ENCODE results near the gene C8A.

The C8A gene

DNA sequence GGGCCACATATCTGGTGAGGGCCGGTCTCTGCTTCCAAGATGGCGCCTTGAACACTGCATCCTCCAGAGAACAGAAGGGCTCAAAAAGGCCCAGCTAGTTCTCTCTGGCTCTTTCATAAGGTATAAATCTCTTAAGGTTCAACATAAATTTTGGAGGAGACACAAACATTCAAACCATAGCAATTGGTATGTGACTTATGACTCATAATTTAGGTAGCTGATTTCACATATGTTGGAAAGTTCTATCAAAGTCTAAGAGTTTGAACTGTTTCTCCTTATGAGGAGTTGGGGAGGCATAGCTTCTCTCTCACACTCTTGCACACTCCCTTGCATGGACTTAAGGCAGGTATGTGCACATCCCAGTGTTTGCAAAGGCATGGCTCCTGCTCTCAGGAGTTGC lies 30.3 kb upstream of the C8A start:
- no peaks in the 10 kb centered on the region for H3K36me3 ChIP-seq (ENCODE audit: control insufficient read depth, insufficient read depth, low read length)
- no peaks in the 10 kb centered on the region for H3K27me3 ChIP-seq (ENCODE audit: control insufficient read depth, insufficient read depth, low read length)
- no peak overlapping the region for H3K9ac ChIP-seq (ENCODE audit: low read depth, low read length)
- no peak overlapping the region for H3K27ac ChIP-seq (ENCODE audit: low read depth, low read length)
- H3K9me3 ChIP-seq (ENCODE audit: control insufficient read depth, insufficient read depth, low read length) = no peaks in the 10 kb centered on the region
- no peak overlapping the region for H3K4me3 ChIP-seq (ENCODE audit: low read depth, low read length)
- peaks cover 14% of the 10 kb centered on the region for H3K4me1 ChIP-seq (ENCODE audit: control insufficient read depth, insufficient read depth, low read length)

DNA sequence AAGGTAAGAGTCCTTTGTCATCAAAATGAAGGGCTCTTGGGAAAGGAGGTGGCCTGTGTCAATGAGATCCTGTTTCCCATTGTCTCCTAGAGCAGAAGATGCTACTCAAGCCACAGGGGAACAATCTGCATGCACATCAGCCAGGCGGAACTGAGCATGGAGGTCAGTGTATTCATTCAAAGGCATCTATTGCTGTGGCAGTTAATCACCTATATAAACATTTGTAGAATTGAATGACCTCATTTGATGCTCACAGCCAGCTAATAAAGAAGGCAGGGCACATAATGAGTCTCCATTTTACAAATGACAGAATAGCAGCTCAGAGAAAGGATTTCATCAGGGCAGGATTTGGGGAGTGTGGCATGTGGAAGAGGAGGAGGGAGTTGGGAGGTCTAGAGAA lies 29.7 kb upstream of the C8A start:
- Histone ChIP-seq H3K4me1 (ENCODE audit: control insufficient read depth, insufficient read depth, low read length) (peaks cover 9% of the 10 kb centered on the region), H3K36me3 (ENCODE audit: control insufficient read depth, insufficient read depth, low read length) (no peaks in the 10 kb centered on the region), H3K27ac (ENCODE audit: low read depth, low read length) (no peak overlapping the region), H3K4me3 (ENCODE audit: low read depth, low read length) (no peak overlapping the region), H3K27me3 (ENCODE audit: control insufficient read depth, insufficient read depth, low read length) (no peaks in the 10 kb centered on the region), H3K9me3 (ENCODE audit: control insufficient read depth, insufficient read depth, low read length) (no peaks in the 10 kb centered on the region), H3K9ac (ENCODE audit: low read depth, low read length) (no peak overlapping the region)

DNA sequence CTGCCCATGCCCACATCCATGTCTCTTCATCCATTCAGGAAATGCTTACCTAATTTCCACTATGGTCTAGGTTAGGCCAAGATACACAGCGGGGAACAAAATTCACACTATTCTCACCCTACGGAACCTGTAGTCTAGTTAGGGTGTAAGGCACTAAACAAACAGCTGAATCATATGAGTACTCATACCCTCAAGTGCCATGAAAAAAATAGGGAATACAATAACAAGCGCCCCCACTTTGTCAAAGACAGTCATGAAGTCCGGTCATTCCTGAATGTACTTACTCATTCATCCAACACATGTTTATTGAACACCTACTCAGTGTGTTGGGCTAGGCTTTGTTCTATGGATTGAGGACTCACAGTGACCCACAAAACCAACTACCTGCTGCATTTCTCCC lies 29.2 kb upstream of the C8A start:
- H3K4me3 ChIP-seq (ENCODE audit: low read depth, low read length) = no peak overlapping the region
- peaks cover 5% of the 10 kb centered on the region for H3K4me1 ChIP-seq (ENCODE audit: control insufficient read depth, insufficient read depth, low read length)
- no peak overlapping the region for H3K9ac ChIP-seq (ENCODE audit: low read depth, low read length)
- H3K27ac ChIP-seq (ENCODE audit: low read depth, low read length) = no peak overlapping the region
- H3K36me3 ChIP-seq (ENCODE audit: control insufficient read depth, insufficient read depth, low read length) = no peaks in the 10 kb centered on the region
- no peaks in the 10 kb centered on the region for H3K27me3 ChIP-seq (ENCODE audit: control insufficient read depth, insufficient read depth, low read length)
- H3K9me3 ChIP-seq (ENCODE audit: control insufficient read depth, insufficient read depth, low read length) = no peaks in the 10 kb centered on the region

DNA sequence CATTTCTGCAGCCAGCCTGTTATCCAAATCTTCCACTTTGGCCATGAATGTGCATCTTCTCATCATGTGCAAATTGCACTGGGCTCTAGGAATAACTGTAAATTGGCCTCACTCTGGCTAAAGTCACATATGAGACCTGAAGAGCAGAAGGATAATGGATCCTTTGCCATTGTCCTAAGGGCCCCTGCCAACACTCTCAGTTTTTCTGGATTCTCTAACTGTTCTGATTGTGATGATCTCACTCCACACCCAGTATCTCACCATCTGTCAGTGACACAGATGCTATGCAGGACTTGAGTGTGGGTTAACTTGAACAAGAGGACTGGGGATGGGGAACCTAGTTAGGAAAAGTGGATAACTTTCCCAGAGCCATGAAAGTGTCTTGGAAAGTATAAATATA lies 26.9 kb upstream of the C8A start:
- Histone ChIP-seq H3K9me3 (ENCODE audit: control insufficient read depth, insufficient read depth, low read length) (no peaks in the 10 kb centered on the region), H3K27ac (ENCODE audit: low read depth, low read length) (no peak overlapping the region), H3K4me3 (ENCODE audit: low read depth, low read length) (no peak overlapping the region), H3K9ac (ENCODE audit: low read depth, low read length) (no peak overlapping the region), H3K27me3 (ENCODE audit: control insufficient read depth, insufficient read depth, low read length) (no peaks in the 10 kb centered on the region), H3K4me1 (ENCODE audit: control insufficient read depth, insufficient read depth, low read length) (no peaks in the 10 kb centered on the region), H3K36me3 (ENCODE audit: control insufficient read depth, insufficient read depth, low read length) (no peaks in the 10 kb centered on the region)

DNA sequence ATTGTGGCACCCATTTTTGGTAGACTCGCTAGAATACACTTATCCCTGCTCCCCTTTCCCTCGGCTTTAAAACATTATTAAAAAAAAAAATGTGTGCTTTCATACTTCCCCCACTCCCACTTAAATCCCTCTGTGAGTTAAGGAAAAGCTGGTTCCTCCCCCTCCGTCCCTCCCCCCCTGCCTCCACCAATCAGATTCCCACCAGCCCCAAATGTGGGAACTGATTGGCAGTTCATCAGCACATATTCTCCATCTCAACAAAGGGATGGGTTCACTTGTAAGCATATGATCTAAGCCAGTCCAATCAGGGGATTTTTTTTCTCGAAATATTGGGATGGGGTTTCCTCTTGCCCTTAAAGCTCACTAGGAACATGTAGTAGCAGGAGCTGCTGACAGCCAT lies 24.5 kb upstream of the C8A start:
- H3K4me3 ChIP-seq (ENCODE audit: low read depth, low read length) = no peak overlapping the region
- H3K36me3 ChIP-seq (ENCODE audit: control insufficient read depth, insufficient read depth, low read length) = no peaks in the 10 kb centered on the region
- no peaks in the 10 kb centered on the region for H3K9me3 ChIP-seq (ENCODE audit: control insufficient read depth, insufficient read depth, low read length)
- H3K4me1 ChIP-seq (ENCODE audit: control insufficient read depth, insufficient read depth, low read length) = no peaks in the 10 kb centered on the region
- H3K9ac ChIP-seq (ENCODE audit: low read depth, low read length) = no peak overlapping the region
- H3K27ac ChIP-seq (ENCODE audit: low read depth, low read length) = no peak overlapping the region
- H3K27me3 ChIP-seq (ENCODE audit: control insufficient read depth, insufficient read depth, low read length) = no peaks in the 10 kb centered on the region

DNA sequence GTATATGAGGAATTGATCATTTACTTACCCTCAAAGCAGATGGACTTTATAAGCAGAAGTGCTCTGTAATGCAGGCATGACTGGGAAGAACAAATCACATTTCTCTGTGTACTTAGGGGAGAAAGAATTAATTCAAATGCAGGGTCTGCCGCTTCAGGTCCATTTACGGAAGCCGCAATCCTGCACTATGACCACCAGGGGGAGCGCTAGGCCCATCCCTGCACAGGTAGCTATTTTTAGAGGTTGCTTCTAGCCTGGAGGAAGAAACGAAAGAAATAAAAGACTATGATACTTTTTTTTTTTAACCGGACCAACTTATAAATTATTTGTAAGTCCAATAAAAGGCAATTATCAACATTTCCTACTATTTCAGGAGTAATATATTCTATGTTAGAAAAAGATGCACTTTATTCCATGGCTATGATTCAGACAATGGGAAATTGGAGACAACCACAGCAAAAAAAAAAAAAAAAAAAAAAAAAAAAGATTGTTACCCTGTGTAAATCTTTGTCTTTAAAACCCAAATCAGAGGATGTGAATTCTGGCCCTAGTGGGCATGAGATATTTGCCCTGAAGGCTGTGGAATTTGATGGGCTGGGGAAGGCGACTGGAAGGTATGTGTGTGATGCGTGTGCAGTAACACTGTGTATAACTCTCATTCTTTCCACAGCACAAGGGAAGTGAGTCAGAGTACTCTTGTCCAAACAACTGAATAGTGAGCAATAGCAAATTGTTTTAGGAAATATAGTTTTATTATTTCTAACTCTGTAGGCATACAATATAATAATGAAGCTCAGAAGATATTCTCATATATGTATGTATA lies 22.5 kb upstream of the C8A start:
- H3K27ac ChIP-seq (ENCODE audit: low read depth, low read length) = no peak overlapping the region
- H3K9ac ChIP-seq (ENCODE audit: low read depth, low read length) = no peak overlapping the region

DNA sequence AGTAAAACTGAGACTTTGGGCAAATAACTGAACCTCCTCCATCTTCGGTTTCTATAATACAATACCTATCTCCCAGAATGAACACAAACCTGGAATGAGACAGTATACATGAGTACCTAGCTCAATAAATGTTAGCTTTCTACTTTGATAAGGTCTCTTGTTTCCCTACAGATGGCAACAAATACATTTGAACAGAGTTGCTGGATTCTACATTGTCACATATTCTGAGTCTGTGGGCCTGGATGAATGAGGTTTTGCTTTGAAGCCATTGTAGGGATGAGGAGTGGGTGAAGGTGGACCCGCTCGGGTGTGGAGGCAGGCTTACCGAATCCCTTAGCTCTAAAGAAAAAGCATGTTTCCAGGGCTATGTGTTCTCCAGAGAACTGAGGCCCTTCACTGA lies 21.5 kb upstream of the C8A start:
- H3K4me1 ChIP-seq (ENCODE audit: control insufficient read depth, insufficient read depth, low read length) = no peaks in the 10 kb centered on the region
- H3K9ac ChIP-seq (ENCODE audit: low read depth, low read length) = no peak overlapping the region
- H3K36me3 ChIP-seq (ENCODE audit: control insufficient read depth, insufficient read depth, low read length) = no peaks in the 10 kb centered on the region
- no peaks in the 10 kb centered on the region for H3K27me3 ChIP-seq (ENCODE audit: control insufficient read depth, insufficient read depth, low read length)
- no peak overlapping the region for H3K4me3 ChIP-seq (ENCODE audit: low read depth, low read length)
- H3K27ac ChIP-seq (ENCODE audit: low read depth, low read length) = no peak overlapping the region
- no peaks in the 10 kb centered on the region for H3K9me3 ChIP-seq (ENCODE audit: control insufficient read depth, insufficient read depth, low read length)

More for the DNA sequence above, 22.5 kb upstream of the C8A start:
- Histone ChIP-seq H3K36me3 (ENCODE audit: control insufficient read depth, insufficient read depth, low read length) (no peaks in the 10 kb centered on the region), H3K4me3 (ENCODE audit: low read depth, low read length) (no peak overlapping the region), H3K9me3 (ENCODE audit: control insufficient read depth, insufficient read depth, low read length) (no peaks in the 10 kb centered on the region), H3K27me3 (ENCODE audit: control insufficient read depth, insufficient read depth, low read length) (no peaks in the 10 kb centered on the region), H3K4me1 (ENCODE audit: control insufficient read depth, insufficient read depth, low read length) (no peaks in the 10 kb centered on the region)

DNA sequence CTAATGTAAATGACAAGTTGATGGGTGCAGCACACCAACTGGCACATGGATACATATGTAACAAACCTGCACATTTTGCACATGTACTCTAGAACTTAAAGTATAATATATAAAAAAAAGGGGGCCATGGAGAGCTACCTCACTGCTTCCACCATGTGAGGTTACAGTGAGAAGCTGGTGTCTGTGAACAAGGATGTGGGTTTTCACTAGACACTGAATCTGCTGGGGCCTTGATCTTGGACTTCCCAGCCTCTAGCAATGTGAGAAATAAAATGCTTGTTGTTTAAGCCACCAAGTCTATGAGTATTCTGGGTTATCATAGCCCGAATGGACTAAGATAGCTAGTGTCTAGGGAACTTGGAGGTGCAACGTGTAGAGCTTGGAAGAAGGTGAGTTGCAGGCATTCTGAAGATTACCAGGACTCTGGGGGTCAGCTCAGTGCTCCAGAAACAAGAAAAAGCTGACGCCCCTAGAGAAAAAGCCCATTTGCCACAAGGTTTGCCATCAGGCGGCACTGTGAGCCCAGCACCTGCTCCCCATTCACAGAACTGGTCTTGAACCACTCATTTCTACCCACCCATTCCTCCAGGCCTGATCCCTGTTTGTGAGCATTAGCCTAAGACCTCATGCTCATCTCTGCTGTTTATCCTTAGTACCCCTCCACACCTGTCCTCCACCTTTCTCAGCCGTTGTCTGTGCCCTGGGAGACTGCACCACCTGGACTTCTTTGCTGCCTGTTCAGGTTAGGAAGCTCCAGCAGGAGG lies 20.3 kb upstream of the C8A start:
- no peaks in the 10 kb centered on the region for H3K9me3 ChIP-seq (ENCODE audit: control insufficient read depth, insufficient read depth, low read length)
- no peak overlapping the region for H3K27ac ChIP-seq (ENCODE audit: low read depth, low read length)
- H3K4me3 ChIP-seq (ENCODE audit: low read depth, low read length) = no peak overlapping the region
- no peak overlapping the region for H3K9ac ChIP-seq (ENCODE audit: low read depth, low read length)
- H3K27me3 ChIP-seq (ENCODE audit: control insufficient read depth, insufficient read depth, low read length) = no peaks in the 10 kb centered on the region
- no peaks in the 10 kb centered on the region for H3K36me3 ChIP-seq (ENCODE audit: control insufficient read depth, insufficient read depth, low read length)
- H3K4me1 ChIP-seq (ENCODE audit: control insufficient read depth, insufficient read depth, low read length) = no peaks in the 10 kb centered on the region

DNA sequence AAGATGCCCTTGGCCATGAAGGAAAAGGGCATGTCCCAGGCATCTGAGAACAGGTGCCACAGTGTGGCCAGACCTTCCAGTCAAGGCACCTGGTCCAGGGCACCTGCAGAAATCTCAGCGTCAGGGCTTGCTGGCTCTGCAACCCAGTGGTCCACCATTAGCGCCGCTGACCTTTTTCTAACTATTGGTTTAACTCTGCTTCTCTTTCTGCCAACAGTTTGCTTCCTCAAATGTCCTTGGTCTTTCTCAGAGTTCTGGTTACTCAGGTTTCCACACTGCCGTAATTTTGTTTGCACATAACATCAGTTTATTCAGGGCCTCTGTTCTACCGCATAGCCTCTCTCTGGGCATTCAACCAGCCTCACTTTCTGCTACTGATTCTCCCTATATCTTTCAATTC lies 18.9 kb upstream of the C8A start:
- no peak overlapping the region for H3K9ac ChIP-seq (ENCODE audit: low read depth, low read length)
- no peak overlapping the region for H3K27ac ChIP-seq (ENCODE audit: low read depth, low read length)
- H3K36me3 ChIP-seq (ENCODE audit: control insufficient read depth, insufficient read depth, low read length) = no peaks in the 10 kb centered on the region
- H3K27me3 ChIP-seq (ENCODE audit: control insufficient read depth, insufficient read depth, low read length) = no peaks in the 10 kb centered on the region
- H3K9me3 ChIP-seq (ENCODE audit: control insufficient read depth, insufficient read depth, low read length) = no peaks in the 10 kb centered on the region
- H3K4me3 ChIP-seq (ENCODE audit: low read depth, low read length) = no peak overlapping the region
- H3K4me1 ChIP-seq (ENCODE audit: control insufficient read depth, insufficient read depth, low read length) = no peaks in the 10 kb centered on the region

DNA sequence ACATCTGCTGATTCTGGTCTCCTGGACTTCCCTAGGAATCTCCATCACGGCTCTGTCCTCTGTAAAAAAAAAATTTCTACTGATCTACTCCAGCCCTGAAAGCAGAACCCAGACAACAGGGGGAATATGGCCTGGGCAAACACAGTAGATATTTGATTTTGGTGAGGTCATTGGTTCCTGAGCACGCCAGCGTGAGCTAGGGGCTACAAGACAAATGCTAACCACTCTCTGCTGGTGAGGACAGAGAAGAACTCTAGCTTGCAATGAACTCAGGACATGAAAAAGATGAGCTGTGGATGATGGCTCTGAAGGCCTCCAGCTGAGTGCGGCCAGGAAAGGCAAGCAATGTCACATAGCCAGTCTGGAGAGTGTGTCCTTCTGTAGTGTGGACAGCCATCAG lies 18.2 kb upstream of the C8A start:
- H3K9me3 ChIP-seq (ENCODE audit: control insufficient read depth, insufficient read depth, low read length) = no peaks in the 10 kb centered on the region
- H3K9ac ChIP-seq (ENCODE audit: low read depth, low read length) = no peak overlapping the region
- H3K4me1 ChIP-seq (ENCODE audit: control insufficient read depth, insufficient read depth, low read length) = no peaks in the 10 kb centered on the region
- H3K36me3 ChIP-seq (ENCODE audit: control insufficient read depth, insufficient read depth, low read length) = no peaks in the 10 kb centered on the region
- no peak overlapping the region for H3K4me3 ChIP-seq (ENCODE audit: low read depth, low read length)
- no peaks in the 10 kb centered on the region for H3K27me3 ChIP-seq (ENCODE audit: control insufficient read depth, insufficient read depth, low read length)
- H3K27ac ChIP-seq (ENCODE audit: low read depth, low read length) = no peak overlapping the region

DNA sequence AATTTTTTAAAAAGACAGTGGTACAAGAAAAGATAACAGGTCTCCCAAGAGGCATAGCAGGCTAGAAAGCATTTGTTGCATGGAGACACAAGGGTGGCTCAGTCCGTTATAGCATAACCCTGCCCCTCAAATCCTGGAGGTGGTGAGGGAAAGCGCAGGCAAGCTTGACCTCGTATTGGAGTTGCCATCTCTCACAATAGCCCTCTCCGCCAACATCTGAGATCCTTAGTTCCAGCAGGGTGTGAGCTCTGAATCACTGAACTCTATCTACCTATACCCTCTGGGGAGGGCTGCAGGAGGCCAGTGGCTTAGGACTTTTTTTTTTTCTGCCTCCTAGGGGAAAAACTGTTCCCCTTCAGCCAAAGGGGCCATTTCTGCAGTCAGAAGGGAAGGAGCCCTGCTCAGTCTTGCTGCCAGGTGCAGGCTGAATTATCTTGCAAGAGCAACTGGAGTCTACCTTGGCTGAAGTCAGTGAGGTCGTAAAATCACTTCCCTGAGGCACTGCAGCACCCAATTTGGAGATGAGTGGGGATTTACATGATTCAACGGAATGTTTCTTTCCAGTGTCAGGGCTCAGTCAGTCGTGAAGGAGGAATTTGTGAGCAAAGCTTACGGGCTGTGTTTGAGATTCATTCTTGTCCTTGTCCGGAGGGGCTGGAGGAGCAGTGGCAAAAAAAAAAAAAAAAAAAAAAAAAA lies 17.2 kb upstream of the C8A start:
- H3K9ac ChIP-seq (ENCODE audit: low read depth, low read length) = no peak overlapping the region
- H3K27me3 ChIP-seq (ENCODE audit: control insufficient read depth, insufficient read depth, low read length) = no peaks in the 10 kb centered on the region
- H3K27ac ChIP-seq (ENCODE audit: low read depth, low read length) = no peak overlapping the region
- H3K36me3 ChIP-seq (ENCODE audit: control insufficient read depth, insufficient read depth, low read length) = no peaks in the 10 kb centered on the region
- H3K4me1 ChIP-seq (ENCODE audit: control insufficient read depth, insufficient read depth, low read length) = no peaks in the 10 kb centered on the region
- no peaks in the 10 kb centered on the region for H3K9me3 ChIP-seq (ENCODE audit: control insufficient read depth, insufficient read depth, low read length)
- H3K4me3 ChIP-seq (ENCODE audit: low read depth, low read length) = no peak overlapping the region
